ENCODE results near the gene HPCAL4.

Gene HPCAL4

DNA sequence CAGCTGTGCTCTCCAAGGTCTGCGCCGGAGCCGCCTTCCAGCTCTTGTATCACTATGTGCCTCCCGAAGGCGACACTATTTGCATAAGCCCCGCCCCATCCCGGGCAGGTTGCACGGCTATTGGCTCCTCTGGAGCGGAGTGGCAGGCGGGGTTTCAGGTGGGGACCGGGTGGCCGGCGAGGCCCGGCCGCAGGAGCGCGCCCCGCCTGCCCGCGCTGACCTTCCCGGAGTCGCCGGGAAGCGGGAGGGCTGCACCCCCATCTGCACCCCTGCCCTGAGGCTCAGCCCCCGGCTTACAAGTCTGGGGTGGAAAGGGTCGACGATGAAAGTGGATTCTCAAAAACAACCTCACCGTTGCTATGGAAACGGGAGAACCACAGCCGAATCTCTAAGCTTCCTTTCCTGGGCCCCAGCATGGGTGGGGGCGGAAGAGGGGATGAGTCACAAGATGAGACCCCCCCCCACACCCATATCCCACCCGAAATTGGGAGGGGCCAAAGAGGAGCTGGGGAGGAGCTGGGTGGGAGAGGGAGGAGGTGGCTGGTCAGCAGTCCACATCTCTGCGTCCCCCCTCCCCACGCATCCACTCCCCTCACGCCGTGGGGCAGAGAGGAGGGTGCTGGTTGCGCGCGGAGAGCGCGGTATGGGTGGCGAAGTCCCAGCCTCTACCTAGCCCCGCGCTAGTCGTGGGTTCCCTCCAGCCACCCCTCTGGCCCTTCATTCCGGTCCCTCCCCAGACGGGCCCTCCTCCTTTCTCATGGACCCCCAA, at the start of gene HPCAL4:
TSS of gene HPCAL4 (minus strand) at position 51 of the 769 bp plus-strand sequence. CDS start 6,830 bp downstream, outside the sequence.
- DNase-seq (ENCODE audit: low read depth in 2 of 2): peak; percentile 83 to 88

- DNase-seq (ENCODE audit: low read depth in 2 of 2): peak; percentile 93 to 94
These were observed 47.6 kb upstream of the HPCAL4 start, which contains the start of gene PPIE for GRCh38 chr1:39738622-39739366. TSS of gene PPIE (plus strand) at chr1:39738882. CDS start at chr1:39738901, 19 bp downstream.

GRCh38 chr1:39737546-39738169, 46.4 kb upstream of the HPCAL4 start:
- DNase-seq (ENCODE audit: low read depth in 2 of 2): peak in 1 of 2 donors; percentile 6

DNA sequence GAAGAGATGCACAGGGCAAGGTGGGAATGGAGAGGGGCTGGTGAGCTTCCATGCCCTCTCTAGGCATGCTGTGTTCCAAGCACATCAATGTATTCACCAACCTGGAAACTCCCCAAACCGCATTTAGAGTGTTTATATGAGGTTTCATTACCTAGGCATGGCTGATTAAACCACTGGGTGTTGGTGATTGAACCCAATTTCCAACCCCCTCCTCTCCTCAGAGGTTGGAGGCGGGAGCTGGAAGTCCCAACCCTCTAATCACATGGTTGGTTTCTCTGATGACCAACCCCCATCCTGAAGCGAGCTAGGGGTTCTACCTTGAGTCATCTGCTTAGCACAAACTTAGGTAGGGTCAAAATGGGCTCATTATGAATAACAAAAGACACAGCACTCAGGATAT, 44.5 kb upstream of the HPCAL4 start:
- no peak for DNase-seq (ENCODE audit: low read depth in 2 of 2)

- DNase-seq (ENCODE audit: low read depth in 2 of 2): no peak
These were observed 41.9 kb upstream of the HPCAL4 start for GRCh38 chr1:39733161-39733560.

DNA sequence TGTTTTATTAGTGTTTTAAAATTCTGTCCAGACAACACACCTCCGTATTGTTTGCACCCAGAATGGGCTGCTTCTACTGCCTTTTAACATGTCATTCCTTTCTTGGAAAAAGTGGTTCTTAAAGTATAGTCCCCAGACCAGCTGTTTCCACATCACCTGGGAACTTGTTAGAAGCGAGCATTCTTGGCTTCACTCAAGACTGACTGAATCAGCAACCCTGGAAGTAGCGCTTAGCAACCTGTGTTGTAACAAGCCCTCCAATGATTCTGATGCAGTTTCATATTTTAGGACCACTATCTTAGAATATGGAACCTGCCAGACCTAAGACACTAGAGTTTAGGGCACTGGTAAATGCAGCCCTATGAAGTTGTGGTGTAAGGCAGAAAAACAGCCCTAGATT, 41.5 kb upstream of the HPCAL4 start:
- no peak for DNase-seq (ENCODE audit: low read depth in 2 of 2)

- no peak for DNase-seq (ENCODE audit: low read depth in 2 of 2)
These were observed 38.6 kb upstream of the HPCAL4 start for GRCh38 chr1:39729842-39730241.

DNA sequence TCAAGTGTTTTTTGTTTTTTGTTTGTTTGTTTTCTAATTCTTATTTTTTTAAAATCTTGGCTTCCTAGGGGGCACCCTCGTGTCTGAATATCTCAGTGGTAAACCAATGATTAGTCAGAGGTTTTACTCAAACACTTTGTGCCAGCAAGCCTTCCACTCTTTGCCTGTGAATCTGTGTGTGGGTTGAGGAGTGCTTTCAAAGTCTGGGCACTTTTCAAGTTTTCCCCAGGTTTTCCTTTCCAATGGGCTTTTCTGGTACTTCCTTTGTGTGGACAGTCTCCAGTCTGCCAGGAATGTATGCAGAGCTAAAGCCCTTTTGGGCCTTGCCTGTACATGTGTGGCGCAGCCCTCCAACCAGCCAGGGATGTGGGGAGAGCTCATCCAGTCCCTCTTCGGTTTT, 37.8 kb upstream of the HPCAL4 start:
- DNase-seq (ENCODE audit: low read depth in 2 of 2): no peak

DNA sequence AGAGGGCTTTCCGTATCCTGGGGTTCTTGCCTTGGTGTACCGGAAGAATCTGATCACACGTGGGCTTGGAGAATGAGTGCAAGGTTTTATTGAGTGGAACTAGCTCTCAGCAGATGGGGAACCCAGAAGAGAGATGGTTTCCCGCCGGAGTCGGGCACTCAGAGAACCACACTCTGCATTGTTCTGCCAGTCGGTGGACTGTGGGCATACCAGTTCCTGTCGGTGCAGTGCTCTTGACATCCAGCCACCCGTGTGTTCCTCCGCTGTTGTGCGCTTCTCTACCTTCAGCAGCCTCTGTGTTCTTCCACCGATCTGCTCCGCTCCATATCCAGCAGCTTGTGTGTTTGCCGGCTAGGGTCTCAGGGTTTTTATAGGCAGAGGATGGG, 36.7 kb upstream of the HPCAL4 start:
- DNase-seq (ENCODE audit: low read depth in 2 of 2): no peak

DNA sequence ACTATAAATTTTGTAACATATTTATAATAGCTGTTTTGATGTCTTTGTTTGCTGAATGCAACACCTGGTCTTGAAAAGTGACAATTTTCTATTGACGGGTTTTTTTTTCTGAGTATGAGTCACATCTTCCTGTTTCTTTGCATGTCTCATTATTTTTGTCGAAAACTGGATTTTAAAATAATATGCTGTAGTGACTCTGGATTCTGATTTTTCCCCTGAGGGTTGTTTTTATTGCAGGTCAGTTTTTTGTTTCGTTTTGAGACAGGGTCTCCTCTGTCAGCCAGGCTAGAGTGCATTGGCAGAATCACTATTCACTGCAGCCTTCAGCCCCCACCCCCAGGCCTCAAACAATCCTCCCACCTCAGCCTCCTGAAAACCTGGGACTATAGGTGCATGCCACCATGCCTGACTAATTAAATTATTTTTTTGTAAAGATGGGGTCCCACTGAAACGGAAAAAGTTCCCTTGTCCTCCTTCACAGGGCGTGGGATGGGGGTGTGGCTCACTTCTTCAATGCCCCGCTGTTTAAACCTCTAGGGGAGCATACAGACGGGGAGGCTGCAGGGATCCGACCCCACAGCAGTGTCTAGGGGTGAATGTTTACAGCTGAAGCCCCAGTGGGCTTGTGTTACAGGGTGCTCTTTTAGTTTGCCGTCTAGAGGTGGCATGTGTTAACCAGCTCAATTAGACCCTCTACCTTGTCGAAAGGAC, 36.1 kb upstream of the HPCAL4 start:
- DNase-seq (ENCODE audit: low read depth in 2 of 2): no peak

DNA sequence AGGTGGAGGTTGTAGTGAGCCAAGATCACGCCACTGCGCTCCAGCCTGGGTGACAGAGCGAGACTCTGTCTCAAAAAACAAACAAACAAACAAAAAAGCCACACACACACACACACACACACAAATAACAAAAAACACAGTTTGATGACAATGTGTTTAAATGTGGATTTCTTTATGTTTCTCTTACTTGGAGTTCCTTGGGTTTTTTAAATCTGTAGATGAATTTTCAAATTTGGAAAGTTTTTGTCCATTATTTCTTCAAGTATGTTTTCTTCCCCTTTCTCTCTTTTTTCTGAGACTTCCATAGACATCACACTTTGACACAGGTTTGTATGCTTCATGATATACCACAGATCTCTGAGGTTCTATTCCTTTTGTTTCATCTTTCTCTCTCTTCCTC, 35.4 kb upstream of the HPCAL4 start:
- DNase-seq (ENCODE audit: low read depth in 2 of 2): no peak

DNA sequence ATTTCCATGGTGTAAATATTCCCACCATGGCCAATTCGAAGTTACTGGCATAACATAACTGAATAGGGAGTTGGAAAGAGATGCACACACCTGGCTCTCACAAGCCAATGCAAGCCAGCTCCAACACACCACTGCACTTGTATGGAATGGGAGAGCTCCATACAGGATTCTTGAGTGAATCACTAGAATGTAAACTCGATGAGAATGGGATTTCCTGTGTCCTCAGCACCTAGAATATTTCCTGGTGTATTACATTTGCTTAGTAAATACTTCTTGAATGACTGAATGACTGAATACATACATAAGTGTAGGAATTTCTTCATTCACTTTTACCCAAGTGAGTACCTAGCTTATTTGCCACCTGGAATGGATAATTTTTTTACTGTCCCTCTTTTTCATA, 31.3 kb upstream of the HPCAL4 start:
- DNase-seq (ENCODE audit: low read depth in 2 of 2): no peak

GRCh38 chr1:39721664-39722063, 30.4 kb upstream of the HPCAL4 start:
- no peak for DNase-seq (ENCODE audit: low read depth in 2 of 2)

- no peak for DNase-seq (ENCODE audit: low read depth in 2 of 2)
These were observed 29.1 kb upstream of the HPCAL4 start for GRCh38 chr1:39720094-39720999.

GRCh38 chr1:39717809-39718208, 26.6 kb upstream of the HPCAL4 start:
- no peak for DNase-seq (ENCODE audit: low read depth in 2 of 2)

DNA sequence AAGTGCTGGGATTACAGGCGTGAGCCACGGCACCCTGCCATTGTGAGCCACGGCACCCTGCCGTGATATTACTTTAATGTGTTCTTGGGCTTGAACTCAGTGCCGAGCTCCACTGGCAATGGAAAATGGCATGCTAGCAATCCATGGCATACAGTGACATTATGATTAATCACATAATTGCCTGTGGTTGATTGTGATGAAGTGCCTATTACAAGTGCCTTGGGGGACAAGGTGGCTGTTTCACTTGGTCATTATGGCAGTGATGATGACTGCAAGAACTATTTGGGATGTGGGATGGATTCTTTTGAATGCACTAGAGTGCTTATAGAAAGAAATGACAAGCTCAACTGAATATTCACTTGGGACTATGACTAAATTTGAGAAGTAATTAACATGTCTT, 22.3 kb upstream of the HPCAL4 start:
- DNase-seq (ENCODE audit: low read depth in 2 of 2): no peak

- DNase-seq (ENCODE audit: low read depth in 2 of 2): no peak
These were observed 20.7 kb upstream of the HPCAL4 start for GRCh38 chr1:39711966-39712340.

GRCh38 chr1:39711104-39711965, 20.1 kb upstream of the HPCAL4 start:
- no peak for DNase-seq (ENCODE audit: low read depth in 2 of 2)

DNA sequence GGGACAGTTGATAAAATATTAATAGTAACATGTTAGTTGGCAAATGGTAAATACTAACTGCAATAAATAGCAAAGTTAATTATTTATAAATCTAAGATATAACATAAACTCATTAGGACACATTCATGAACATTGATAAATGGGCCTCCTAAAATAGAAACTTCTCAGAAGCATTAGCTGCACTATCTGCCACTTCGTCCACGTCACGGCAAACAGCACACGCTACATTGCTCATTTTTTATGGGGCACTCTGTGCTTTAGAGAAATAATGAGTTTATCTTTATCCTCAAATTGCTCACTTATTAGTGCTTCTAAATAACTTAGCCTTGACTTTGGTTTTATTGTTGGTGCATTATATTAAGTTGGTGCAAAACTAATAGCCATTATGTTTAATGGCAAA, 16.3 kb upstream of the HPCAL4 start:
- no peak for DNase-seq (ENCODE audit: low read depth in 2 of 2)

DNA sequence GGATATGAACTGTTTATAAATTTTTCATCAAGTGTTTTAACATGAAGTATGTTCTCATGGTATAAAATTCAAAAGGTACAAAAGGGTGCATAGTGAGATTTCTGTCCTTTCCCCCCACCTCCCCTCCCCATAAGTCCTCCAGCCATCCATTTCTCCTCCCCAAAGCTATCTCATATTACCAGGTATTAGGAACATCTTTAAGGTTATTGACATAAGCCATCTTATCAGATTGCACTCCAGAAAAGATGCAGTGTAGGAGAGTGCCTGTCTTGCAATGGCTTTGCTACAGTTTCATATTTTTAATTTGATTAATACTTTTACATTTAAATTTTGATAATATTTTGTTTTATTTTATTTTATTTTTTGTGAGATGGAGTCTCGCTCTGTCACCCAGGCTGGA, 13.5 kb upstream of the HPCAL4 start:
- DNase-seq (ENCODE audit: low read depth in 2 of 2): no peak

Measured in stimulated activated CD8-positive, alpha-beta memory T cell treated with anti-CD3 and anti-CD28 coated beads, Interleukin-7, amount 100 ng/mL, for 4 hours (primary cell).